OCI-LY7 (cell line): ENCODE measurements around the gene THSD8. TPM values are rescaled to one million over a fixed set of nuclear protein-coding genes. Genes with fewer than 3 reads are reported as not detected.

Experiments used
- BruUV-seq: library from RNA; stranded (reverse); fragments of 400-500 nt; replicated peaks from 2 replicates; lab custom pipeline; 2021; lab: Mats Ljungman, UMichigan
- CTCF ChIA-PET: fragments of 300-600 bp; sonication (Branson Sonifier 250); formaldehyde crosslinking; loops from one replicate; lab custom pipeline; 2022; ENCODE audit warnings: antibody characterized with exemption; ENCODE audit not compliant: unreplicated experiment; lab: Charles Lee
- POLR2A ChIA-PET: fragments of 300-600 bp; sonication (Branson Sonifier 250); formaldehyde crosslinking; loops from one replicate; lab custom pipeline; 2022; ENCODE audit warnings: antibody characterized with exemption; lab: Charles Lee
- DNase-seq: peaks from one replicate; pipeline ENCODE4 v3.0.0-alpha.2; 2015; ENCODE audit warnings: low spot score
- H2AFZ ChIP-seq: fragments of 200-600 bp; sonication (generic), shearing (Covaris generic); 2 replicates; pipeline ENCODE4 v1.6.1; 2014; ENCODE audit warnings: mild to moderate bottlenecking, antibody characterized with exemption, low read length, moderate library complexity
- H3K27ac ChIP-seq: fragments of 200-600 bp; sonication (generic); 2 replicates; pipeline ENCODE4 v1.5.1; 2014; ENCODE audit warnings: mixed run types, low read depth, mild to moderate bottlenecking, moderate library complexity, low read length, inconsistent platforms; ENCODE audit not compliant: poor library complexity, severe bottlenecking
- H3K36me3 ChIP-seq: fragments of 200-600 bp; sonication (generic); 2 replicates; pipeline ENCODE4 v1.6.1; 2014; ENCODE audit warnings: mild to moderate bottlenecking, antibody characterized with exemption, low read length, moderate library complexity, mixed read lengths; ENCODE audit not compliant: insufficient read depth
- H3K4me1 ChIP-seq: fragments of 200-600 bp; sonication (generic); 2 replicates; pipeline ENCODE4 v1.5.1; 2014; ENCODE audit warnings: mild to moderate bottlenecking, low read length; ENCODE audit not compliant: insufficient read depth, poor library complexity, severe bottlenecking
- H3K4me2 ChIP-seq: fragments of 200-600 bp; sonication (generic); 2 replicates; pipeline ENCODE4 v1.6.1; 2014; ENCODE audit warnings: mild to moderate bottlenecking, low read length
- H3K4me3 ChIP-seq: fragments of 200-600 bp; sonication (generic); 2 replicates; pipeline ENCODE4 v1.5.1; 2014; ENCODE audit warnings: mild to moderate bottlenecking, low read depth, low read length; ENCODE audit not compliant: poor library complexity, severe bottlenecking
- H3K79me2 ChIP-seq: fragments of 200-600 bp; sonication (generic); 2 replicates; pipeline ENCODE4 v1.6.1; 2016; ENCODE audit warnings: low read depth, mild to moderate bottlenecking, low read length, moderate library complexity, mixed read lengths; ENCODE audit not compliant: insufficient read depth
- H3K9me2 ChIP-seq: fragments of 200-600 bp; sonication (generic); 2 replicates; pipeline ENCODE4 v1.6.1; 2016; ENCODE audit warnings: mild to moderate bottlenecking, low read length, mixed read lengths; ENCODE audit not compliant: insufficient read depth
- H3K9me3 ChIP-seq: fragments of 200-600 bp; sonication (generic); 2 replicates; pipeline ENCODE4 v1.6.1; 2014; ENCODE audit warnings: mild to moderate bottlenecking, mixed run types, low read length, mixed read lengths
- H4K20me1 ChIP-seq: fragments of 200-600 bp; sonication (generic); 2 replicates; pipeline ENCODE4 v1.6.1; 2014; ENCODE audit warnings: mild to moderate bottlenecking, antibody characterized with exemption, low read length, moderate library complexity, mixed read lengths; ENCODE audit not compliant: insufficient read depth
- EZH2phosphoT487 ChIP-seq: fragments of 200-600 bp; sonication (generic); IDR thresholded peaks from 2 replicates; pipeline ENCODE4 v1.6.1; 2018; ENCODE audit warnings: low read depth, borderline replicate concordance, mild to moderate bottlenecking, mixed run types, antibody characterized with exemption, low read length, moderate library complexity, mixed read lengths
- intact Hi-C: fragments of 100-400 bp; cut with micrococcal nuclease; formaldehyde crosslinking; loops from one replicate; pipeline ENCODE4 v1.10.0; 2022; ENCODE audit not compliant: unreplicated experiment
- total RNA-seq, 2 experiments: library from RNA; depleted of rRNA in 1 of 2; stranded (reverse); fragments of >200 nt in 1 of 2; shearing (Covaris generic) in 1 of 2; gene quantifications; 2 replicates each; pipeline ENCODE4 v1.2.3, GENCODE V29; 2014 to 2022
- TF ChIP-seq, protein P1 (sequence below): fragments of 200-600 bp; sonication (generic); conservative IDR thresholded peaks from 2 replicates; pipeline ENCODE4 v1.5.1; 2014; ENCODE audit warnings: mild to moderate bottlenecking, antibody characterized with exemption, low read length, moderate library complexity, mixed read lengths

THSD8 gene
- total RNA-seq, 2 experiments from 2014 or later: 42.7 TPM; not detected in 1

DNA sequence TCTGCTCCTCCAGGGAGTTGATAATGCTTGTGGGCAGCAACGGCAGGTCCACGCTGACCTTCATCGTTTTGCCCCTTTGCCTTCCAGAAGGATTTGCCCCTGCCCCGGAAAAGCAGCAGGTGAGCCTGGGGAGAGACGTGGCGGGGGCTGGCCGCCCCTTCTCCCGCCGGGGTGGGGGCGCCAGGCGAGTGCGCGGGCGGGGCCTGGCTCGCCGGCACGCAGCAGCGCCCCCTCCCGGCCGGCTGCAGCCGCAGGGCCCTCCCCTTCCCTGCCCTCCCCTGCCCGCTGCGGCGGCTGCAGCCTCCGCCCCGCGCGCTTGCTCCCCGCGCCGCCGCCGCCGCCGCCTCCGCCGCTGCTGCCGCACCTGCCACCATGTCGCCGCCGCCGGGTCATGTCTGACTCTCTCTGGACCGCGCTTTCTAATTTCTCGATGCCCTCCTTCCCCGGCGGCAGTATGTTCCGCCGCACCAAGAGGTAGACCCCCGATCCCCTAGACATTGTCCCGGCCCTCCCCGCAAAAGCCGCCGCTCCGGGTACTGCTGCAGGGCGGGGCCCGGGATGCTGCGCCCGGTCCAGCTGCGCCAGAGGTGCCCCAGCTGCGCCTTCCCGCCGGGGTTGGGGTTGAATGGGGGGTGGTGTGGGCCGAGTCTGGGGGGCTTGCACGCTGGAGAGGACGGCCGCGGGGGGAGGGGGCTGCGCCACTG is 36.5 kb downstream of the THSD8 start, which contains the start of gene MAST1:
MAST1 (plus strand) TSS at position 334 of the 704 bp plus-strand sequence; CDS start at position 392, 58 bp downstream.
- no peaks in the 10 kb centered on the region for H3K79me2 ChIP-seq
- peaks cover 67% of the 10 kb centered on the region for H3K4me1 ChIP-seq
- BruUV-seq: no TSS peak
- intact Hi-C loops: loop anchor here (5.0 kb wide), 1 partner anchor 99 kb away; the partner anchor contains the start of gene CALR
- no peaks in the 10 kb centered on the region for H3K9me2 ChIP-seq
- peak; percentile 81 for DNase-seq
- no peak for TF ChIP-seq EZH2phosphoT487
- TF ChIP-seq, protein P1, sequence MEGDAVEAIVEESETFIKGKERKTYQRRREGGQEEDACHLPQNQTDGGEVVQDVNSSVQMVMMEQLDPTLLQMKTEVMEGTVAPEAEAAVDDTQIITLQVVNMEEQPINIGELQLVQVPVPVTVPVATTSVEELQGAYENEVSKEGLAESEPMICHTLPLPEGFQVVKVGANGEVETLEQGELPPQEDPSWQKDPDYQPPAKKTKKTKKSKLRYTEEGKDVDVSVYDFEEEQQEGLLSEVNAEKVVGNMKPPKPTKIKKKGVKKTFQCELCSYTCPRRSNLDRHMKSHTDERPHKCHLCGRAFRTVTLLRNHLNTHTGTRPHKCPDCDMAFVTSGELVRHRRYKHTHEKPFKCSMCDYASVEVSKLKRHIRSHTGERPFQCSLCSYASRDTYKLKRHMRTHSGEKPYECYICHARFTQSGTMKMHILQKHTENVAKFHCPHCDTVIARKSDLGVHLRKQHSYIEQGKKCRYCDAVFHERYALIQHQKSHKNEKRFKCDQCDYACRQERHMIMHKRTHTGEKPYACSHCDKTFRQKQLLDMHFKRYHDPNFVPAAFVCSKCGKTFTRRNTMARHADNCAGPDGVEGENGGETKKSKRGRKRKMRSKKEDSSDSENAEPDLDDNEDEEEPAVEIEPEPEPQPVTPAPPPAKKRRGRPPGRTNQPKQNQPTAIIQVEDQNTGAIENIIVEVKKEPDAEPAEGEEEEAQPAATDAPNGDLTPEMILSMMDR: peak; percentile 68
- ChIA-PET CTCF (interaction anchor here (0.6 kb wide), 2 partner anchors 25 to 53 kb away, joined by 4 to 8 read pairs; no protein-coding TSS in a partner anchor), POLR2A (no interaction called here)
- peak within 1 kb of the TSS; percentile 90 for H3K4me2 ChIP-seq
- H2AFZ ChIP-seq: peak within 1 kb of the TSS; percentile 72
- peak within 1 kb of the TSS; percentile 93 for H3K4me3 ChIP-seq
- H3K27ac ChIP-seq: peak within 1 kb of the TSS; percentile 45
- H3K9me3 ChIP-seq: no peaks in the 10 kb centered on the region
- H3K36me3 ChIP-seq: peaks cover under 1% of the 10 kb centered on the region; the same call in 1 of the 2 replicates
- H4K20me1 ChIP-seq: no peaks in the 10 kb centered on the region

DNA sequence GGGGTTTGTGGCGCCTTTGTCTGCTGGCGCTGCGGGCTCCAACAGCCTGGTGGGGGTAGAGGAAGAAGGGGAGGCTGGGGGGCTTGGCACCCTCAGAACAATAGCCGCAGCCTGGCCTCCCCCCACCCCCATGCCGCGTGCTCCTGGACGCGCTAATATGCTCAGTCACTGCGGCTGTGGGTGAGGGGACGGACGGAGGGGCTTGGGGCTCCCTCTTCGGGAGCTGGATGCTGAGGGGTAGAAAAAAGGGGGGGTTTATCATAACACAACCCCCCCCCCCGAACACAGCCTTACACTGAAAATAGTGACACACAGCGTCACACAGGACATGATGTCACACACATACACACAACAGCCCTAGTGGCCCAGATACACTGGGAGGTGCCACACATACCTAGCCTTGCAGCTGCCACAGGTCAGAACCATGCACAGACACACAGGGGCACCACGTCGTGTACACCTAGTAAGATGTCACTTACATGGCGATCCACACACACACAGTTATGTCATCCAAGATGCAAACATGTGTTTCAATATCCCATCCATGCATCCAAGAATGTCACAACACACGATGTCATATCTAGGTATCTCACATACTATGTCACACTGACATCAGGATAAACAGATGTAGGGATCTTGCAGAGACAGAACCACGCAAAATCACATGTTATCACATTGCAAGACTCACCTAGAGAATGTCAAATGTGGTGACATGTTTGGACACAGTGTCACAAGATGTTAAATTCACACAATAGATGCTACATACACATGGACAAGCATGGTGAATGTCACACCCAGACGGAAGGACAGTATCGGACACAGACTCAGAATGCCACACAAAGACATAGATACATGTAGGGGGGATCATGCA is 37.3 kb downstream of the THSD8 start:
- Histone ChIP-seq H3K4me1 (peaks cover 65% of the 10 kb centered on the region), H3K27ac (peak overlapping the region; percentile 45), H3K4me3 (peak overlapping the region; percentile 93), H2AFZ (peak overlapping the region; percentile 67), H3K9me3 (no peaks in the 10 kb centered on the region), H4K20me1 (no peaks in the 10 kb centered on the region), H3K9me2 (no peaks in the 10 kb centered on the region), H3K79me2 (no peaks in the 10 kb centered on the region), H3K36me3 (peaks cover 6% of the 10 kb centered on the region; the same call in 1 of the 2 replicates), H3K4me2 (peak overlapping the region; percentile 90)
- CTCF ChIA-PET: interaction anchor here (0.6 kb wide), 1 partner anchor 25 kb away, joined by 4 read pairs; no protein-coding TSS in a partner anchor
- DNase-seq: peak; percentile 67
- POLR2A ChIA-PET: no interaction called here
- no peak for TF ChIP-seq EZH2phosphoT487
- TF ChIP-seq, protein P1: no peak
- intact Hi-C loops: loop anchor here (5.0 kb wide), 1 partner anchor 98 kb away; the partner anchor contains the start of gene CALR
- BruUV-seq: TSS peak; percentile 76
